CD4-positive, alpha-beta memory T cell (primary cell): ENCODE measurements around the gene PBX4. TPM values are rescaled to one million over a fixed set of nuclear protein-coding genes. Genes with fewer than 3 reads are reported as not detected.
A peak's percentile ranks its signal among the peaks of the same experiment; 100 is the strongest.

Experiments
- CTCF ChIA-PET: fragments of 350-600 bp; sonication (Branson Sonifier 250); formaldehyde crosslinking; loops from one replicate; lab custom pipeline; 2021; ENCODE audit warnings: inconsistent platforms; ENCODE audit not compliant: partially characterized antibody; lab: Charles Lee
- POLR2A ChIA-PET: fragments of 350-600 bp; sonication (Branson Sonifier 250); formaldehyde crosslinking; loops from one replicate; lab custom pipeline; 2021; ENCODE audit not compliant: partially characterized antibody; lab: Charles Lee
- DNase-seq, 5 donors: peaks; one replicate each; pipeline versions ENCODE4 v3.0.0 to v3.0.0-alpha.2; 2020 to 2022; ENCODE audit warnings: mixed read lengths in 1 of 5
- H3K27ac ChIP-seq: one replicate; pipeline ENCODE4 v1.7.0; 2013; ENCODE audit warnings: low read depth, low read length
- H3K27me3 ChIP-seq: 2 replicates; pipeline ENCODE4 v1.7.0; 2013; ENCODE audit warnings: mild to moderate bottlenecking, low read length, moderate library complexity; ENCODE audit not compliant: insufficient read depth
- H3K36me3 ChIP-seq: 2 replicates; pipeline ENCODE4 v1.7.0; 2013; ENCODE audit warnings: mild to moderate bottlenecking, low read length, moderate library complexity; ENCODE audit not compliant: insufficient read depth
- H3K4me1 ChIP-seq: 2 replicates; pipeline ENCODE4 v1.7.0; 2013; ENCODE audit warnings: mild to moderate bottlenecking, low read length, moderate library complexity; ENCODE audit not compliant: insufficient read depth
- H3K4me3 ChIP-seq, 2 donors: one replicate each; pipeline ENCODE4 v1.7.0; 2013; ENCODE audit warnings: low read length in 2 of 2, mild to moderate bottlenecking in 1 of 2
- H3K9me3 ChIP-seq, 2 donors: one replicate each; pipeline ENCODE4 v1.7.0; 2013; ENCODE audit warnings: low read length in 2 of 2, control low read depth in 1 of 2; ENCODE audit not compliant: control insufficient read depth in 1 of 2
- H3K27ac Mint-ChIP-seq, 7 donors: one replicate each; pipeline ENCODE4 v1.8.0; 2020 to 2021; ENCODE audit warnings: mixed read lengths in 7 of 7, mild to moderate bottlenecking in 6 of 7, inconsistent platforms in 3 of 7, moderate library complexity in 3 of 7
- H3K27me3 Mint-ChIP-seq, 2 donors: one replicate each; pipeline ENCODE4 v1.8.0; 2020 to 2021; ENCODE audit warnings: mixed read lengths in 2 of 2
- H3K36me3 Mint-ChIP-seq, 2 donors: one replicate each; pipeline ENCODE4 v1.8.0; 2020 to 2021; ENCODE audit warnings: mixed read lengths in 2 of 2, inconsistent platforms in 1 of 2, mild to moderate bottlenecking in 1 of 2
- H3K4me1 Mint-ChIP-seq, 4 donors: one replicate each; pipeline ENCODE4 v1.8.0; 2020 to 2021; ENCODE audit warnings: mixed read lengths in 4 of 4, mild to moderate bottlenecking in 1 of 4
- H3K4me3 Mint-ChIP-seq, 8 donors: one replicate each; pipeline ENCODE4 v1.8.0; 2020 to 2021; ENCODE audit warnings: mixed read lengths in 8 of 8, mild to moderate bottlenecking in 7 of 8, moderate library complexity in 6 of 8, inconsistent platforms in 3 of 8
- H3K9me3 Mint-ChIP-seq, 8 donors: one replicate each; pipeline ENCODE4 v1.8.0; 2020 to 2021; ENCODE audit warnings: mixed read lengths in 8 of 8, mild to moderate bottlenecking in 5 of 8, inconsistent platforms in 3 of 8, moderate library complexity in 1 of 8
- intact Hi-C: fragments of 100-400 bp; cut with micrococcal nuclease; formaldehyde crosslinking; loops from one replicate; pipeline ENCODE4 v1.15.1; 2023
- polyA plus RNA-seq, 2 donors: library from polyadenylated mRNA; unstranded; fragments of 300-500 nt; fragmentation: Illumina TruSeq; gene quantifications; one replicate each; pipeline ENCODE4 v1.2.3, GENCODE V29; 2021
- total RNA-seq, 2 experiments: library from RNA; stranded (reverse); gene quantifications; one replicate each; pipeline ENCODE4 v1.2.3, GENCODE V29; 2021

The PBX4 gene
- total and polyA plus RNA-seq, 4 experiments from 2014 or later = 3.9 to 56.3 (median 29.1) TPM

DNA sequence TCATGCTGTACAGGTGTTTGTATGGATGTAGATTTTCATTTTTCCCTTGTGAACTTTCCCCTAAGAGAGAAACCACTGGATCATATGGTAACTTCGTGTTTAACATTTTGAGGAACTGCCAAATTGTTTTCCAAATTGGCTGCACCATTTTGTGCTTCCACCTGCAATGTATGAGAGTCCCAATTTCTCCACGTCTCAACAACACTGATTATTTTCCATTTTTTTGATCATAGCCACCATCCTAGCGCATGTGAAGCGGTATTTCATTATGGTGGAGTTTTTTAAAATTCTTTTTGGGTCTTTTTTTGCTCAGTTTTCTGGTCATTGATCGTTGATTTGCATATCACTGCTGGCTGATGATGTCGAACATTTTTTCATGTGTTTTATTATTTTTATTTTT is 97.5 kb downstream of the PBX4 start:
- Histone ChIP-seq H3K4me3 (no peak overlapping the region), H3K9me3 (no peaks in the 10 kb centered on the region), H3K36me3 (peaks cover 8% of the 10 kb centered on the region), H3K27me3 (no peaks in the 10 kb centered on the region), H3K27ac (no peak overlapping the region), H3K4me1 (peaks cover 24% of the 10 kb centered on the region)
- Mint-ChIP-seq H3K4me1 (peaks cover 15 to 50% (median 33%) of the 10 kb centered on the region in 4 donors), H3K36me3 (peaks cover 15 to 36% of the 10 kb centered on the region in 2 donors), H3K27ac (peak overlapping the region in 2 of 7 donors; percentile 49 to 66), H3K27me3 (no peaks in the 10 kb centered on the region), H3K4me3 (no peak overlapping the region), H3K9me3 (no peaks in the 10 kb centered on the region)
- CTCF ChIA-PET = interaction anchor here (1.4 kb wide), 1 partner anchor 12 kb away, joined by 3 read pairs; no protein-coding TSS in a partner anchor
- POLR2A ChIA-PET = no interaction called here
- DNase-seq = no peak
- intact Hi-C loops = no loop called here

- H3K9me3 ChIP-seq = no peaks in the 10 kb centered on the region
- H3K36me3 Mint-ChIP-seq = peaks cover 15 to 24% of the 10 kb centered on the region in 2 donors
- peak overlapping the region in 5 of 7 donors; percentile 24 to 97 (median 53) for H3K27ac Mint-ChIP-seq
- peaks cover 35% of the 10 kb centered on the region for H3K4me1 ChIP-seq
- H3K27me3 Mint-ChIP-seq = no peaks in the 10 kb centered on the region
- no peaks in the 10 kb centered on the region for H3K36me3 ChIP-seq
- ChIA-PET POLR2A (interaction anchor here (2.0 to 2.8 kb wide), 3 partner anchors 15 to 132 kb away, joined by 5 to 22 read pairs (median 11); no protein-coding TSS in a partner anchor), CTCF (no interaction called here)
- peak overlapping the region; percentile 45 to 99 (median 97) for H3K4me3 Mint-ChIP-seq
- H3K27ac ChIP-seq = no peak overlapping the region
- H3K27me3 ChIP-seq = no peaks in the 10 kb centered on the region
- intact Hi-C loops = no loop called here
- DNase-seq = no peak
- peak overlapping the region in 1 of 2 donors; percentile 90 for H3K4me3 ChIP-seq
- H3K9me3 Mint-ChIP-seq = peaks cover 0 to 1% (median 0%) of the 10 kb centered on the region in 8 donors
- peaks cover 15 to 49% (median 32%) of the 10 kb centered on the region in 4 donors for H3K4me1 Mint-ChIP-seq
Measured at GRCh38 chr19:19517235-19517619, 101.3 kb downstream of the PBX4 start.

GRCh38 chr19:19515642-19516519 is 102.6 kb downstream of the PBX4 start, which contains the start of gene NDUFA13:
NDUFA13 (plus strand) TSS chr19:19516225; CDS start chr19:19516239, 14 bp downstream.
- H3K27ac Mint-ChIP-seq = peak within 1 kb of the TSS; percentile 94 to 98 (median 97)
- H3K36me3 Mint-ChIP-seq = peaks cover 13 to 22% of the 10 kb centered on the region in 2 donors
- ChIA-PET CTCF (interaction anchor here (0.7 to 1.4 kb wide), 5 partner anchors 16 to 130 kb away, joined by 3 to 7 read pairs (median 4); partner anchors contain the start of gene GMIP), POLR2A (interaction anchor here (0.5 to 3.2 kb wide), 23 partner anchors 9 to 324 kb away, joined by 3 to 22 read pairs (median 5); partner anchors contain the start of genes BORCS8, GATAD2A, LPAR2 and RFXANK)
- peaks cover 16 to 46% (median 29%) of the 10 kb centered on the region in 4 donors for H3K4me1 Mint-ChIP-seq
- Histone ChIP-seq H3K36me3 (no peaks in the 10 kb centered on the region), H3K27me3 (no peaks in the 10 kb centered on the region), H3K4me1 (peaks cover 35% of the 10 kb centered on the region), H3K9me3 (no peaks in the 10 kb centered on the region), H3K27ac (peak within 1 kb of the TSS; percentile 92), H3K4me3 (peak within 1 kb of the TSS; percentile 88 to 90)
- peaks cover 0 to 2% (median 0%) of the 10 kb centered on the region in 8 donors for H3K9me3 Mint-ChIP-seq
- DNase-seq = peak; percentile 91 to 95 (median 92)
- peak within 1 kb of the TSS; percentile 93 to 99 (median 97) for H3K4me3 Mint-ChIP-seq
- intact Hi-C loops = loop anchor here (1.0 kb wide), 2 partner anchors 27 to 196 kb away; partner anchors contain the start of genes MAU2 and SUGP1
- no peaks in the 10 kb centered on the region for H3K27me3 Mint-ChIP-seq

DNA sequence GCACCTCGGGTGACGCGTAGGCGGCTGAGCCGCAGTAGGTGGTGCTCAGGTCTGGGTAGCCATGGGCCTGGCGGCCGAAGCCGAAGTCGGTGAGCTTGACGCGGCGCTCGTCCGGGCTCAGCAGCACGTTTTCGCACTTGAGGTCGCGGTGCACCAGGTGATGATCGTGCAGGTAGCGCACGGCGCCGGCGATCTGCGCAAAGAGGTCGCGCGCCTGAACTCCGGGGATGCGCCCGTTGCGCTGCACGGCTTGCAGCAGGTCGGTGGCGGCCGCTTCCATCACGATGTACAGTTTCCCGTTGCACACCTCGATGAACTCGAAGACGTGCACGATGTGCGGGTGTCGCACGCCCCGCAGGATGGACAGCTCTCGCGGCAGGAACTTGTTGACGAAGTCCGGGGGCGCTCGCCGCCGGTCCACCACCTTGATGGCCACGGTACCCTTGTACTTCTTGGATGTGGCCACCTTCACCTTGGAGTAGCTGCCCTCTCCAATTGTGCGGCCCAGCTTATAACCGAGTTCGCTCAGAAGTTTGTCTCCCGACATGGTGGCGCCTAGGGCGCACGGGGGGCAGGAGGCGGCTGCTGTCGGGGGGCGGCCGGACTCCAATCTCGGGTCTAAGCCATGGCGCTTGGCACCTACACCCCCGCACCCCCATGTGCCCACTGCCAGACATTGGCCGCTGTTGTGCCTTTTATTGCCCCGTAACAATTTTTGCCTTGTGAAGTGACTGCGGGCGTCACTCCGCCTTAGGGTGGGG is 103.4 kb downstream of the PBX4 start, which contains the start of gene TSSK6:
TSS of gene TSSK6 (minus strand) at position 668 of the 761 bp plus-strand sequence. CDS start at position 547, 121 bp downstream.
- Mint-ChIP-seq H3K27me3 (no peaks in the 10 kb centered on the region), H3K27ac (peak within 1 kb of the TSS; percentile 94 to 98 (median 97)), H3K36me3 (peaks cover 8 to 16% of the 10 kb centered on the region in 2 donors), H3K9me3 (peaks cover 0 to 4% (median 0%) of the 10 kb centered on the region in 8 donors), H3K4me1 (peaks cover 12 to 39% (median 23%) of the 10 kb centered on the region in 4 donors), H3K4me3 (peak within 1 kb of the TSS; percentile 93 to 99 (median 97))
- intact Hi-C loops = no loop called here
- H3K27me3 ChIP-seq = no peaks in the 10 kb centered on the region
- H3K4me1 ChIP-seq = peaks cover 35% of the 10 kb centered on the region
- peak within 1 kb of the TSS; percentile 92 for H3K27ac ChIP-seq
- DNase-seq = no peak
- peak within 1 kb of the TSS; percentile 88 to 90 for H3K4me3 ChIP-seq
- no peaks in the 10 kb centered on the region for H3K9me3 ChIP-seq
- POLR2A ChIA-PET = interaction anchor here (0.5 to 3.2 kb wide), 23 partner anchors 8 to 323 kb away, joined by 3 to 22 read pairs (median 5); partner anchors contain the start of genes BORCS8, GATAD2A, LPAR2 and RFXANK
- no peaks in the 10 kb centered on the region for H3K36me3 ChIP-seq
- CTCF ChIA-PET = interaction anchor here (0.8 to 1.4 kb wide), 4 partner anchors 17 to 129 kb away, joined by 3 to 7 read pairs (median 4); partner anchors contain the start of gene GMIP

DNA sequence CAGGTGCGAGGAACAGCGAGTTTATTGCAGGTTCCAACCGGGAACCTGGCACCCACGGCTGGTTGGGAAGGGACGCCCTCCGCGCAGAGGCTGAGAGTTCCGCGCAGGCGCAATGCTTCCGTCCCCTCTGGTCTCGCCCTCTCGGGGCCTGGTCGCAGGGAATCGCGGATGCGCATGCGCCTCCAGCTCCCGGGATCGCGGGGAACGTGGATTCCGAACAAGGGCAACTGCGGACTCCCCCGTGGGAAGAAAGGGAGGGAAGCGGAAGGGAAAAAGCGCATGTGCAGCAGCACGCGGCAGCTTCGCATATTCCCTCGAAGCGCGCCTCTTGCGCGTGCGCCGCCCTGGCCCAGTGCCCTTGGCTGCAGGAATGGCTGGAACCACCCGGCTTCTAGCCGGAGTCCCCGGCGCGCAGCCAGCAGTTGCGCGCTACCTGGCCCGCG is 104.3 kb downstream of the PBX4 start:
- ChIA-PET CTCF (no interaction called here), POLR2A (interaction anchor here (0.9 to 3.2 kb wide), 3 partner anchors 56 to 154 kb away, joined by 3 to 16 read pairs (median 14); partner anchors contain the start of genes GATAD2A and ZNF101)
- intact Hi-C loops = no loop called here
- peaks cover 2 to 10% of the 10 kb centered on the region in 2 donors for H3K36me3 Mint-ChIP-seq
- Histone ChIP-seq H3K27ac (no peak overlapping the region), H3K4me3 (no peak overlapping the region), H3K4me1 (peaks cover 30% of the 10 kb centered on the region), H3K36me3 (no peaks in the 10 kb centered on the region), H3K27me3 (no peaks in the 10 kb centered on the region), H3K9me3 (no peaks in the 10 kb centered on the region)
- peaks cover 0 to 4% (median 0%) of the 10 kb centered on the region in 8 donors for H3K9me3 Mint-ChIP-seq
- H3K4me3 Mint-ChIP-seq = peak overlapping the region in 5 of 8 donors; percentile 8 to 67 (median 53)
- no peaks in the 10 kb centered on the region for H3K27me3 Mint-ChIP-seq
- H3K27ac Mint-ChIP-seq = no peak overlapping the region
- H3K4me1 Mint-ChIP-seq = peaks cover 7 to 31% (median 18%) of the 10 kb centered on the region in 4 donors
- peak in 1 of 5 donors; percentile 6 for DNase-seq

DNA sequence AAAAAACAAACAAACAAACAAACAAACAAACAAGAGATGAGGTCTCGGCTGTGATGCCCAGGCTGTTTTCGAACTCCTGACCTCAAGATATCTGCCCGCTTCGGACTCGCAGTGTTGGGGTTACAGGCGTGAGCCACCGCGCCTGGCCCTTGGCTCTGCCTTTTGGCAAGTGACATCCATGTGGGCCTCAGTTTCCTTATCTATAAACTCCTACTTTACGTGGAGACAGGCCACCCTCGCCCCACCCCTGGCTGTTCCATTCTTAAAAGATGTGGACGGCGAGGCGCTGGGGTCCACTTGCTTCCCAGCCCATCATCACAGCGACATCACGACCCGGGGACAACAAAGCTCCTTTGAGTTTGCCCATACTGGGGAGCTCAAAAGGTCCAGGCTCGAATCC is 104.8 kb downstream of the PBX4 start:
- H3K36me3 ChIP-seq = no peaks in the 10 kb centered on the region
- DNase-seq = no peak
- ChIA-PET CTCF (interaction anchor here (2.6 kb wide), 1 partner anchor 23 kb away, joined by 11 read pairs; no protein-coding TSS in a partner anchor), POLR2A (interaction anchor here (0.9 to 3.2 kb wide), 2 partner anchors 108 to 155 kb away, joined by 3 to 16 read pairs; partner anchors contain the start of genes GATAD2A and ZNF101)
- peak overlapping the region in 2 of 7 donors; percentile 41 to 58 for H3K27ac Mint-ChIP-seq
- H3K4me3 Mint-ChIP-seq = peak overlapping the region in 2 of 8 donors; percentile 51 to 57
- H3K36me3 Mint-ChIP-seq = peaks cover 0 to 8% of the 10 kb centered on the region in 2 donors
- H3K27ac ChIP-seq = no peak overlapping the region
- H3K27me3 ChIP-seq = no peaks in the 10 kb centered on the region
- H3K4me1 Mint-ChIP-seq = peaks cover 7 to 28% (median 15%) of the 10 kb centered on the region in 4 donors
- H3K9me3 ChIP-seq = no peaks in the 10 kb centered on the region
- intact Hi-C loops = no loop called here
- H3K4me3 ChIP-seq = no peak overlapping the region
- peaks cover 0 to 4% (median 0%) of the 10 kb centered on the region in 8 donors for H3K9me3 Mint-ChIP-seq
- H3K4me1 ChIP-seq = peaks cover 27% of the 10 kb centered on the region
- no peaks in the 10 kb centered on the region for H3K27me3 Mint-ChIP-seq
